DND-41 (cell line): ENCODE results near the gene AGAP1.
A peak's percentile ranks its signal among the peaks of the same experiment; 100 is the strongest.

ENCODE experiments used
- ATAC-seq: fragments of 200-7000 bp; cut with Tn5 transposase; 3 replicates; pipeline ENCODE4 v1.9.1; 2021; ENCODE audit warnings: low read depth; ENCODE audit not compliant: insufficient read depth
- DNase-seq: peaks from one replicate; pipeline ENCODE4 v3.0.0-alpha.2; 2020
- H2AFZ ChIP-seq: 2 replicates; pipeline ENCODE4 v1.6.0; 2012; ENCODE audit warnings: low read depth, low read length
- H3K27ac ChIP-seq: 2 replicates; pipeline ENCODE4 v1.5.1; 2012; ENCODE audit warnings: low read length, inconsistent platforms
- H3K27me3 ChIP-seq: fragments of 200-600 bp; sonication (generic); 2 replicates; pipeline ENCODE4 v1.6.0; 2012; ENCODE audit warnings: low read length, mild to moderate bottlenecking, inconsistent platforms; ENCODE audit not compliant: insufficient read depth, poor library complexity
- H3K36me3 ChIP-seq: 2 replicates; pipeline ENCODE4 v1.5.1; 2012; ENCODE audit warnings: low read length, inconsistent platforms; ENCODE audit not compliant: insufficient read depth
- H3K4me1 ChIP-seq: 2 replicates; pipeline ENCODE4 v1.5.1; 2012; ENCODE audit warnings: mild to moderate bottlenecking, low read length; ENCODE audit not compliant: insufficient read depth
- H3K4me2 ChIP-seq: 2 replicates; pipeline ENCODE4 v1.6.0; 2012; ENCODE audit warnings: mild to moderate bottlenecking, moderate library complexity, low read length, inconsistent platforms; ENCODE audit not compliant: insufficient read depth
- H3K4me3 ChIP-seq, 2 experiments: fragments of 200-600 bp in 1 of 2; shearing (Covaris generic) in 1 of 2; 2 replicates each; pipeline ENCODE4 v1.5.1; 2012 to 2016; ENCODE audit warnings: inconsistent platforms in 2 of 2, low read length in 2 of 2, mild to moderate bottlenecking in 2 of 2, low read depth in 1 of 2, moderate library complexity in 1 of 2
- H3K79me2 ChIP-seq: 2 replicates; pipeline ENCODE4 v1.6.0; 2012; ENCODE audit warnings: low read length, inconsistent platforms; ENCODE audit not compliant: insufficient read depth
- H3K9ac ChIP-seq: 2 replicates; pipeline ENCODE4 v1.6.0; 2012; ENCODE audit warnings: low read depth, mild to moderate bottlenecking, inconsistent platforms, low read length, moderate library complexity
- H3K9me3 ChIP-seq: 2 replicates; pipeline ENCODE4 v1.5.1; 2012; ENCODE audit warnings: low read length, moderate library complexity, mild to moderate bottlenecking, inconsistent platforms; ENCODE audit not compliant: insufficient read depth, severe bottlenecking
- H4K20me1 ChIP-seq: 2 replicates; pipeline ENCODE4 v1.6.0; 2012; ENCODE audit warnings: low read length; ENCODE audit not compliant: insufficient read depth
- EZH2 ChIP-seq: IDR thresholded peaks from 3 replicates; pipeline ENCODE4 v1.6.1; 2012; ENCODE audit warnings: borderline replicate concordance, low read depth, mild to moderate bottlenecking, moderate library complexity, low read length, inconsistent platforms; ENCODE audit not compliant: severe bottlenecking
- TF ChIP-seq, protein P1 (sequence below): IDR thresholded peaks from 2 replicates; pipeline ENCODE4 v1.5.1; 2012; ENCODE audit warnings: borderline replicate concordance, low read length, moderate library complexity, mild to moderate bottlenecking; ENCODE audit not compliant: poor library complexity, severe bottlenecking; ENCODE audit errors: extremely low read depth

Gene AGAP1

DNA sequence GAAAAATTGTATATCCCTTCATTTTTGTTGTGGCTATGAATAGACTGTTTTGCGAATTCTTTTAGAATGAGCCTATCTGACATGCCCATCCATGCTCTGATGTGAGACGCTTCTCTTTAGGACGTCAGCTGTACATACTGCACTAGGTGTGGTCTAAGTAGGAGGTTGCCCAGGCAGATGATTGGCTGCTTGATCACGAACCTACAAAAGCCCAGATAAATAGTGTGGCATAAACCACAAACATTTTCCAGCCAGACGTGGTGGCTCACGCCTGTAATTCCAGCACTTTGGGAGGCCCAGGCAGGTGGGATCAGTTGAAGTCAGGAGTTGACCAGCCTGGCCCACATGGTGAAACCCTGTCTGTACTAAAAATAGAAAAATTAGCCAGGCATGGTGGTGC lies 251.8 kb downstream of the AGAP1 start:
- Histone ChIP-seq H3K4me2 (no peak overlapping the region), H3K9ac (no peak overlapping the region), H3K9me3 (no peaks in the 10 kb centered on the region), H3K4me1 (no peaks in the 10 kb centered on the region), H3K4me3 (no peak overlapping the region), H3K36me3 (peaks cover 17% of the 10 kb centered on the region), H4K20me1 (peaks cover 12% of the 10 kb centered on the region), H3K27me3 (no peaks in the 10 kb centered on the region), H3K27ac (no peak overlapping the region), H2AFZ (no peak overlapping the region), H3K79me2 (no peaks in the 10 kb centered on the region)
- DNase-seq: no peak
- TF ChIP-seq, protein P1, sequence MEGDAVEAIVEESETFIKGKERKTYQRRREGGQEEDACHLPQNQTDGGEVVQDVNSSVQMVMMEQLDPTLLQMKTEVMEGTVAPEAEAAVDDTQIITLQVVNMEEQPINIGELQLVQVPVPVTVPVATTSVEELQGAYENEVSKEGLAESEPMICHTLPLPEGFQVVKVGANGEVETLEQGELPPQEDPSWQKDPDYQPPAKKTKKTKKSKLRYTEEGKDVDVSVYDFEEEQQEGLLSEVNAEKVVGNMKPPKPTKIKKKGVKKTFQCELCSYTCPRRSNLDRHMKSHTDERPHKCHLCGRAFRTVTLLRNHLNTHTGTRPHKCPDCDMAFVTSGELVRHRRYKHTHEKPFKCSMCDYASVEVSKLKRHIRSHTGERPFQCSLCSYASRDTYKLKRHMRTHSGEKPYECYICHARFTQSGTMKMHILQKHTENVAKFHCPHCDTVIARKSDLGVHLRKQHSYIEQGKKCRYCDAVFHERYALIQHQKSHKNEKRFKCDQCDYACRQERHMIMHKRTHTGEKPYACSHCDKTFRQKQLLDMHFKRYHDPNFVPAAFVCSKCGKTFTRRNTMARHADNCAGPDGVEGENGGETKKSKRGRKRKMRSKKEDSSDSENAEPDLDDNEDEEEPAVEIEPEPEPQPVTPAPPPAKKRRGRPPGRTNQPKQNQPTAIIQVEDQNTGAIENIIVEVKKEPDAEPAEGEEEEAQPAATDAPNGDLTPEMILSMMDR: no peak
- TF ChIP-seq EZH2: no peak
- ATAC-seq: no peak

DNA sequence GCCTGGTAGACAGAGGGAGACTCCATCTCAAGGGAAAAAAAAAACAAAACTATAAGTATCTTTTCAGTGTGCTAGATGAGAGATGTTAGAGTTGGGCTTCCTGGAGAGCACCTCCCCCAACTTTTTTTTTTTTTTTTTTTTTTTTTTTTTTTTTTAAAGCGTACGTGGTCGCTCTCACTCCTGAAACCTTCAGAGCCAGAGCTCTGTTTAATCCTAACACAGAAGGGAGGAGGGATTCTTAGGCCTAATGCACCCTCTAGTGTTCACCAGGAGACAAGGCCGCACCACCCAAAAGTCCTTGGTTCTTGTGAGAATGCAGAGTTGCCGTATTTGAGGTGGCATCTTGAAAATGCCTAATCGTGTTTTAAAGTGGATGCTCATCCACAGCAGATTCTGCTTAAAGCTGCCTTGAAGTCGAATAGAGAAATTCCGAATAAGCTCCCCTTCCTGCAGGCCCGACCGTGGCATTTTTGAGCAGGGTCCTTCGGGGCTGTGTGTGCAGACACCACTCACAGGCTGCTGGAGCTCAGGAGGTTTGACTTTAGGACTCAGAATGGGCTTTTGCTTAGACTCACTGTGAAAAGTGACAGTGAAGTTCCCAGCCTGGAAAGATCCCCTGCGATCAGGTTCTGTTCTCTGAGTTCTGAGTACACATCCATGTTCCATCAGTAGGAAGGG lies 252.6 kb downstream of the AGAP1 start:
- no peaks in the 10 kb centered on the region for H3K9me3 ChIP-seq
- no peaks in the 10 kb centered on the region for H3K27me3 ChIP-seq
- TF ChIP-seq, protein P1: peak; percentile 87
- no peak for TF ChIP-seq EZH2
- no peak overlapping the region for H3K9ac ChIP-seq
- no peak overlapping the region for H3K27ac ChIP-seq
- no peak overlapping the region for H3K4me3 ChIP-seq
- peaks cover 17% of the 10 kb centered on the region for H3K36me3 ChIP-seq
- H3K79me2 ChIP-seq: no peaks in the 10 kb centered on the region
- peak; percentile 100 for ATAC-seq
- no peak overlapping the region for H2AFZ ChIP-seq
- no peaks in the 10 kb centered on the region for H3K4me1 ChIP-seq
- peaks cover 12% of the 10 kb centered on the region for H4K20me1 ChIP-seq
- DNase-seq: peak; percentile 68
- no peak overlapping the region for H3K4me2 ChIP-seq

DNA sequence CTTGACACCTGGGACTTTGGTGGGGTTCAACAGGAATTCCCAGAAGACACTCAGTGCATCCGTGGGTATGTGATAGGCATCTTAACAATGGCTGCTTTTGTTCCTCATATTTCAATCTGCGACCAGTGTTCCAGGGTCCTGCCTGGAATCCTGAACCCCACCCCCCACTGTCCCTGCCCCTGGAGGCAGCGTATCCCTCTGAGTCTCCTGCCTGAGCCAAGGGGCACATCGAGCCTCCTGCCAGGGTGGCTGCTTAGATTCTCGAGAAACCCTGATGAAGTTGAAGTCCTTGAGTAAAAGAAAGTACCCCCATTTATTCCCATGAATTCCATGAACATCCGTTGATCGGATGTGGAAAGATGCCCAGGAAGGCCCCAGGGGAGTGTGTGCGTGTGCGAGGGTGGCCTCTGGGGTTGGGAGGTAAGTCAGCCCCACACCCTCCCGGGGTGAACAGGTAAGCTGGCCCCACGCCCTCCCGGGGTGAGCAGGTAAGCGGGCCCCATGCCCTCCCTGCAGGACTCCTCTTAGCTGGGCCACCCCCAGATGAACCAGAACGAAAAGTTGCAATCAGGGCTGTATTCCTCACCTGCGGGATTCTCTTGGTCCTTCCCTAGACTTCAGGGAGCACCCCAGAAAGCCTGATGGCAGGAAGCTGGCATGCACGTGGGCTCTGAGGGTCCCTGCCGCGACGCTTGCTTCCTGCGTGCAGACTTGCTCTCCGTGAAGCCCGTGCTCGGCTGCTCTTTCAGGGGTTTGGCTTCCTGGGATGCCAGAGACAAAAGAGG lies 253.3 kb downstream of the AGAP1 start:
- peaks cover 9% of the 10 kb centered on the region for H4K20me1 ChIP-seq
- no peak for TF ChIP-seq EZH2
- TF ChIP-seq, protein P1: no peak
- no peaks in the 10 kb centered on the region for H3K79me2 ChIP-seq
- H3K36me3 ChIP-seq: peaks cover 17% of the 10 kb centered on the region
- no peaks in the 10 kb centered on the region for H3K9me3 ChIP-seq
- H3K4me1 ChIP-seq: no peaks in the 10 kb centered on the region
- no peak overlapping the region for H3K9ac ChIP-seq
- no peak overlapping the region for H3K4me3 ChIP-seq
- no peak overlapping the region for H3K4me2 ChIP-seq
- H2AFZ ChIP-seq: no peak overlapping the region
- DNase-seq (no peak), ATAC-seq (no peak)
- H3K27me3 ChIP-seq: no peaks in the 10 kb centered on the region
- H3K27ac ChIP-seq: no peak overlapping the region
